HEK293T (cell line): ENCODE measurements around the gene CD163L1.
A peak's percentile ranks its signal among the peaks of the same experiment; 100 is the strongest.

ENCODE experiments used
- CTCF ChIA-PET: fragments of 350-600 bp; formaldehyde crosslinking; extraction: SDS; loops from one replicate; lab custom pipeline; 2021; ENCODE audit warnings: antibody characterized with exemption, inconsistent platforms; lab: Yijun Ruan, JAX
- POLR2A ChIA-PET: fragments of 350-600 bp; formaldehyde crosslinking; extraction: SDS; loops from one replicate; lab custom pipeline; 2020; ENCODE audit warnings: antibody characterized with exemption, inconsistent platforms; lab: Yijun Ruan, JAX
- DNase-seq: peaks from one replicate; pipeline ENCODE4 v3.0.0; 2012; ENCODE audit warnings: mixed read lengths; ENCODE audit errors: extremely low spot score
- ARNT ChIP-seq: fragments of 450-650 bp; IDR thresholded peaks from 2 replicates; pipeline ENCODE4 v1.6.1; 2017; ENCODE audit warnings: mild to moderate bottlenecking
- BHLHE40 ChIP-seq: fragments of 450-650 bp; IDR thresholded peaks from 2 replicates; pipeline ENCODE4 v1.6.1; 2016; ENCODE audit warnings: mild to moderate bottlenecking, moderate library complexity, borderline replicate concordance
- CTBP1 ChIP-seq: fragments of 450-650 bp; IDR thresholded peaks from 2 replicates; pipeline ENCODE4 v1.6.1; 2016; ENCODE audit warnings: borderline replicate concordance
- ELF4 ChIP-seq: fragments of 450-650 bp; IDR thresholded peaks from 2 replicates; pipeline ENCODE4 v1.6.1; 2017; ENCODE audit warnings: antibody characterized with exemption
- FOXA1 ChIP-seq: fragments of 450-650 bp; IDR thresholded peaks from 2 replicates; pipeline ENCODE4 v1.6.1; 2016; ENCODE audit warnings: mild to moderate bottlenecking
- FOXK2 ChIP-seq: fragments of 450-650 bp; IDR thresholded peaks from 2 replicates; pipeline ENCODE4 v1.6.1; 2016; ENCODE audit warnings: mild to moderate bottlenecking
- FOXM1 ChIP-seq: fragments of 450-650 bp; IDR thresholded peaks from 2 replicates; pipeline ENCODE4 v1.6.1; 2017; ENCODE audit warnings: mild to moderate bottlenecking, borderline replicate concordance
- HDGF ChIP-seq: fragments of 450-650 bp; IDR thresholded peaks from 2 replicates; pipeline ENCODE4 v1.6.1; 2017; ENCODE audit warnings: antibody characterized with exemption, borderline replicate concordance
- L3MBTL2 ChIP-seq: fragments of 450-650 bp; conservative IDR thresholded peaks from 2 replicates; pipeline ENCODE4 v1.6.1; 2016; ENCODE audit warnings: mild to moderate bottlenecking
- LEF1 ChIP-seq: fragments of 450-650 bp; IDR thresholded peaks from 2 replicates; pipeline ENCODE4 v1.6.1; 2017; ENCODE audit warnings: mild to moderate bottlenecking, borderline replicate concordance
- NFRKB ChIP-seq: fragments of 450-650 bp; IDR thresholded peaks from 2 replicates; pipeline ENCODE4 v1.6.1; 2016; ENCODE audit warnings: mild to moderate bottlenecking, moderate library complexity
- PKNOX1 ChIP-seq: fragments of 450-650 bp; IDR thresholded peaks from 2 replicates; pipeline ENCODE4 v1.6.1; 2016
- SP1 ChIP-seq: fragments of 450-650 bp; IDR thresholded peaks from 2 replicates; pipeline ENCODE4 v1.6.1; 2017
- SUZ12 ChIP-seq: fragments of 450-650 bp; IDR thresholded peaks from 2 replicates; pipeline ENCODE4 v1.6.1; 2016; ENCODE audit warnings: mild to moderate bottlenecking
- TARDBP ChIP-seq: fragments of 450-650 bp; IDR thresholded peaks from 2 replicates; pipeline ENCODE4 v1.6.1; 2016
- ZNF384 ChIP-seq: fragments of 450-650 bp; IDR thresholded peaks from 2 replicates; pipeline ENCODE4 v1.6.1; 2016

CD163L1 gene

GRCh38 chr12:7460375-7461259 lies 16.7 kb upstream of the CD163L1 start:
- ChIA-PET CTCF (interaction anchor here (0.9 to 1.1 kb wide), 4 partner anchors 87 to 240 kb away, joined by 3 to 6 read pairs (median 3); no protein-coding TSS in a partner anchor), POLR2A (no interaction called here)
- no peak for TF ChIP-seq BHLHE40
- DNase-seq, result peak; percentile 45

- ChIA-PET POLR2A (no interaction called here), CTCF (no interaction called here)
- DNase-seq, result no peak
- no peak for TF ChIP-seq HDGF
- no peak for TF ChIP-seq NFRKB
- TF ChIP-seq SUZ12, result no peak
- TF ChIP-seq ARNT, result no peak
- no peak for TF ChIP-seq PKNOX1
- no peak for TF ChIP-seq TARDBP
- TF ChIP-seq ZNF384, result no peak
- no peak for TF ChIP-seq LEF1
- TF ChIP-seq FOXM1, result no peak
- TF ChIP-seq FOXK2, result no peak
- TF ChIP-seq FOXA1, result no peak
- no peak for TF ChIP-seq ELF4
- no peak for TF ChIP-seq SP1
Observed at GRCh38 chr12:7459973-7460372, 16.0 kb upstream of the CD163L1 start.

- ChIA-PET POLR2A (no interaction called here), CTCF (no interaction called here)
- TF ChIP-seq L3MBTL2 (no peak), ZNF384 (no peak), LEF1 (no peak), SUZ12 (no peak), SP1 (no peak), ARNT (no peak), BHLHE40 (no peak), TARDBP (no peak), FOXK2 (no peak), ELF4 (no peak), FOXA1 (no peak)
- DNase-seq, result no peak
Observed at GRCh38 chr12:7451756-7452155, 7.8 kb upstream of the CD163L1 start.

- ChIA-PET POLR2A (no interaction called here), CTCF (no interaction called here)
- DNase-seq, result no peak
- TF ChIP-seq L3MBTL2 (no peak), HDGF (no peak), ELF4 (no peak), TARDBP (no peak), LEF1 (no peak), CTBP1 (no peak), PKNOX1 (no peak), NFRKB (no peak), SP1 (no peak), FOXA1 (no peak)
Observed at GRCh38 chr12:7450667-7451066, 6.7 kb upstream of the CD163L1 start.

GRCh38 chr12:7448099-7448498 lies 4.1 kb upstream of the CD163L1 start:
- ChIA-PET POLR2A (no interaction called here), CTCF (no interaction called here)
- no peak for TF ChIP-seq ZNF384
- no peak for TF ChIP-seq ARNT
- TF ChIP-seq FOXK2, result no peak
- TF ChIP-seq NFRKB, result no peak
- no peak for TF ChIP-seq BHLHE40
- TF ChIP-seq HDGF, result no peak
- TF ChIP-seq PKNOX1, result no peak
- TF ChIP-seq SP1, result no peak
- TF ChIP-seq ELF4, result no peak
- TF ChIP-seq CTBP1, result no peak
- TF ChIP-seq TARDBP, result no peak
- no peak for TF ChIP-seq L3MBTL2
- TF ChIP-seq FOXA1, result no peak
- no peak for TF ChIP-seq LEF1
- TF ChIP-seq FOXM1, result no peak
- no peak for TF ChIP-seq SUZ12
- DNase-seq, result no peak

- ChIA-PET POLR2A (no interaction called here), CTCF (no interaction called here)
- no peak for DNase-seq
- TF ChIP-seq FOXA1 (no peak), CTBP1 (no peak), BHLHE40 (no peak), L3MBTL2 (no peak), ELF4 (no peak), SUZ12 (no peak), ZNF384 (no peak), TARDBP (no peak), NFRKB (no peak), LEF1 (no peak), FOXK2 (no peak)
Observed at GRCh38 chr12:7444537-7444936, 584 bp upstream of the CD163L1 start.
